A673 (cell line): ENCODE data around the gene KIF2A.

Source experiments
- CTCF ChIP-seq: fragments of 300-800, 200-600 bp; sonication (generic); conservative IDR thresholded peaks from 2 replicates; pipeline ENCODE4 v1.5.1; 2017; ENCODE audit warnings: low read depth, mild to moderate bottlenecking, antibody characterized with exemption, low read length, moderate library complexity, mixed read lengths
- EZH2 ChIP-seq: fragments of 200-600 bp; sonication (generic); IDR thresholded peaks from 2 replicates; pipeline ENCODE4 v1.6.1; 2017; ENCODE audit warnings: borderline replicate concordance, low read depth, mild to moderate bottlenecking, mixed read lengths, antibody characterized with exemption, low read length; ENCODE audit not compliant: poor library complexity, severe bottlenecking

GRCh38 chr5:62305358-62305714 is 670 bp upstream of the KIF2A start:
- no peak for TF ChIP-seq EZH2
- TF ChIP-seq CTCF = no peak
